Activated B cell treated with CpG ODN at 0.5 μM for 24 hours (primary cell): ENCODE data around the gene PER2. TPM values are rescaled to one million over a fixed set of nuclear protein-coding genes. Genes with fewer than 3 reads are reported as not detected.

Experiments
- ATAC-seq: fragments of 200-7000 bp; cut with Tn5 transposase; one replicate; pipeline ENCODE4 v1.10.0; 2021; ENCODE audit warnings: low read depth, mild to moderate bottlenecking, moderate library complexity
- CTCF ChIA-PET: fragments of 350-600 bp; sonication (Branson Sonifier 250); formaldehyde crosslinking; loops from one replicate; lab custom pipeline; 2021; ENCODE audit warnings: antibody characterized with exemption; lab: Charles Lee
- POLR2A ChIA-PET: fragments of 350-600 bp; sonication (Branson Sonifier 250); formaldehyde crosslinking; loops from one replicate; lab custom pipeline; 2021; ENCODE audit warnings: antibody characterized with exemption; lab: Charles Lee
- DNase-seq: peaks from one replicate; pipeline ENCODE4 v3.0.0; 2022
- H3K27ac Mint-ChIP-seq: one replicate; pipeline ENCODE4 v1.8.0; 2020; ENCODE audit warnings: mixed read lengths
- H3K27me3 Mint-ChIP-seq: one replicate; pipeline ENCODE4 v1.8.0; 2021; ENCODE audit warnings: mixed read lengths
- H3K36me3 Mint-ChIP-seq: one replicate; pipeline ENCODE4 v1.8.0; 2021; ENCODE audit warnings: low read depth, mixed read lengths
- H3K4me1 Mint-ChIP-seq: one replicate; pipeline ENCODE4 v1.8.0; 2021; ENCODE audit warnings: mixed read lengths
- H3K4me3 Mint-ChIP-seq: one replicate; pipeline ENCODE4 v1.8.0; 2020; ENCODE audit warnings: mild to moderate bottlenecking, mixed read lengths
- H3K9me3 Mint-ChIP-seq: one replicate; pipeline ENCODE4 v1.8.0; 2020; ENCODE audit warnings: mixed read lengths
- CTCF ChIP-seq: fragments of 200-600 bp; IDR thresholded peaks from one replicate; pipeline ENCODE4 v1.8.0; 2022; ENCODE audit warnings: antibody characterized with exemption, mild to moderate bottlenecking
- intact Hi-C: fragments of 100-400 bp; cut with micrococcal nuclease; formaldehyde crosslinking; loops from one replicate; pipeline ENCODE4 v1.15.1; 2024
- total RNA-seq: library from RNA; stranded (reverse); gene quantifications from 2 replicates; pipeline ENCODE4 v1.2.3, GENCODE V29; 2022

The PER2 gene
- total RNA-seq, 1 donor from 2014 or later, result 16.6 TPM

DNA sequence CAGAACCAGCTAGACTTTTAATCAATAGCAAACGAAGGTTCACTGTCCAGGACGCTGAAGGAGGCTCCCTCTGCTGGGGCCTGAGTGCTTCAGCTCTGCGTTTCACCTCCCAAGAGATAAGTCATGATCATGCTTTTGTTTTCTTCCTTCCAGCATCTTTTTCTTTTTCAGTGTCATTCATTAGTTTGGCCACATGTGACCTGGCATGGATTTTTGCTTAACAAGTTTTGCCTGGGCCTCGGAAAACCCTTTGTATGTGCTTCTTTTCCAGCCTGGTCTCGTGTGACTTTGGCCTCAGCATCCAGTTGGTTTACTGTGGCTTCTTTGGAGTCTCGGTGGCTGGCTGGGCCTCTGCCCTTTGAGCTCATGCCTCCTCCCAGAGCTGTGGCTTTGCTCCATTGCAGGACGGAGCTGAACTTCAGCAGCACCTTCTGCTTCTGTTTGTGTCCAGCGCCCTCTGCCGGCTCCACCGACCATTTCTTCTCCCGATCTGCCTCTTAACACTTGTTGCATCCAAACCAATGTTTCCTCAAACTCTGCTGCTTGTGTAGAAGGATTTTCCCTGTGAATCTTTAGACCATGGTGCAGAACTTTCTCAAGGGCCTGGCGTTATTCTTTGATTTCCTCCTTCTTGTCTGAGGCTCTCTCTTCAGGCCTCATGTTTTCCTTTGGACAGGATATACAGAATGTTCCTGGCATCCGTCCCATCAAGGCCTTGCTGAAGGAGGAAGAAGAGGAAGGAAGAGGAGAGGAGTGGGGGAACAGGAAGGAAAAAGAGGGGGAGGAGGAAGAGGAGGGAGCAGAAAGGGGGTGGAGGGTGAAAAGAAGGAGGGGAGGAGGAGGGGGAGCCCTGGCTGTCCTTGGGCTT, 25.0 kb downstream of the PER2 start:
- no peaks in the 10 kb centered on the region for H3K27me3 Mint-ChIP-seq
- CTCF ChIA-PET, result interaction anchor here (0.8 to 2.0 kb wide), 14 partner anchors 9 to 751 kb away, joined by 3 to 19 read pairs (median 4); no protein-coding TSS in a partner anchor
- ATAC-seq (peak; percentile 57), DNase-seq (peak; percentile 53)
- H3K4me1 Mint-ChIP-seq, result peaks cover 3% of the 10 kb centered on the region
- peaks cover 56% of the 10 kb centered on the region for H3K36me3 Mint-ChIP-seq
- H3K27ac Mint-ChIP-seq, result no peak overlapping the region
- H3K9me3 Mint-ChIP-seq, result no peaks in the 10 kb centered on the region
- peak; percentile 54 for TF ChIP-seq CTCF
- POLR2A ChIA-PET, result interaction anchor here (1.1 kb wide), 1 partner anchor 103 kb away, joined by 3 read pairs; no protein-coding TSS in a partner anchor
- intact Hi-C loops, result loop anchor here (1.0 to 10.0 kb wide), 8 partner anchors 25 to 590 kb away; partner anchors contain the start of gene PER2
- H3K4me3 Mint-ChIP-seq, result no peak overlapping the region

GRCh38 chr2:238262496-238263122, 25.8 kb downstream of the PER2 start:
- ATAC-seq, result no peak
- ChIA-PET CTCF (interaction anchor here (0.8 to 2.0 kb wide), 11 partner anchors 8 to 750 kb away, joined by 3 to 19 read pairs (median 4); no protein-coding TSS in a partner anchor), POLR2A (interaction anchor here (1.1 kb wide), 1 partner anchor 102 kb away, joined by 3 read pairs; no protein-coding TSS in a partner anchor)
- peaks cover 3% of the 10 kb centered on the region for H3K4me1 Mint-ChIP-seq
- intact Hi-C loops, result loop anchor here (1.0 to 10.0 kb wide), 8 partner anchors 26 to 589 kb away; partner anchors contain the start of gene PER2
- H3K27me3 Mint-ChIP-seq, result no peaks in the 10 kb centered on the region
- H3K4me3 Mint-ChIP-seq, result no peak overlapping the region
- H3K36me3 Mint-ChIP-seq, result peaks cover 59% of the 10 kb centered on the region
- no peaks in the 10 kb centered on the region for H3K9me3 Mint-ChIP-seq
- no peak for TF ChIP-seq CTCF
- no peak for DNase-seq
- H3K27ac Mint-ChIP-seq, result no peak overlapping the region

GRCh38 chr2:238261718-238262375, 26.6 kb downstream of the PER2 start:
- H3K4me3 Mint-ChIP-seq, result no peak overlapping the region
- no peak overlapping the region for H3K27ac Mint-ChIP-seq
- intact Hi-C loops, result loop anchor here (2.0 to 10.0 kb wide), 3 partner anchors 27 to 487 kb away; partner anchors contain the start of gene PER2
- peaks cover 3% of the 10 kb centered on the region for H3K4me1 Mint-ChIP-seq
- POLR2A ChIA-PET, result interaction anchor here (1.1 kb wide), 1 partner anchor 102 kb away, joined by 3 read pairs; no protein-coding TSS in a partner anchor
- ATAC-seq (no peak), DNase-seq (no peak)
- no peaks in the 10 kb centered on the region for H3K27me3 Mint-ChIP-seq
- no peaks in the 10 kb centered on the region for H3K9me3 Mint-ChIP-seq
- TF ChIP-seq CTCF, result no peak
- peaks cover 56% of the 10 kb centered on the region for H3K36me3 Mint-ChIP-seq
- CTCF ChIA-PET, result interaction anchor here (1.9 kb wide), 1 partner anchor 293 kb away, joined by 5 read pairs; no protein-coding TSS in a partner anchor

DNA sequence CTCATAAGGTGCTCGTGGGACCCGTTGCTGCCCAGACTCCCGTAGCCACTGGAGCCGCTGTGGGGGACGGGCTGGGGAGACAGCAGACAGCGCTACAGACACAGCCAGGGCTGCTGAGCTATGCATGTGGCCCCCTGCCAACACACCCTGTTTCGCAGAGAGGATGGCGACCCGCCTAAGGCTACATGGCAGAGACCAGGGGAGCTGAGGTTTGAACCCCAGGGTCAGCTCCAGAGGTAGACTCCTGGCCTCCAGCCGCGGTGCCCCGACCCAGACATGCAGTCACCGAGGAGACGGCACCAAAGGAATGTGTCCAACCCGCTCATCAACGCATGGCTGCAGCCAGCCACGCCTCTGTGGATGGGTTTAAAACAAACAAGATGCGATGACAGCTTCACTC, 27.5 kb downstream of the PER2 start:
- H3K36me3 Mint-ChIP-seq, result peaks cover 61% of the 10 kb centered on the region
- no peaks in the 10 kb centered on the region for H3K9me3 Mint-ChIP-seq
- H3K4me1 Mint-ChIP-seq, result peaks cover 3% of the 10 kb centered on the region
- intact Hi-C loops, result loop anchor here (10.0 kb wide), 1 partner anchor 486 kb away; no protein-coding TSS in a partner anchor
- no peak for TF ChIP-seq CTCF
- H3K4me3 Mint-ChIP-seq, result no peak overlapping the region
- ChIA-PET POLR2A (no interaction called here), CTCF (interaction anchor here (0.8 kb wide), 1 partner anchor 40 kb away, joined by 3 read pairs; no protein-coding TSS in a partner anchor)
- no peaks in the 10 kb centered on the region for H3K27me3 Mint-ChIP-seq
- ATAC-seq, result no peak
- DNase-seq, result no peak
- H3K27ac Mint-ChIP-seq, result no peak overlapping the region
